GM21576 (cell line): ENCODE results near the gene KLRF2.

Source experiments
- ATAC-seq: cut with Tn5 transposase; IDR thresholded peaks from one replicate; pipeline ENCODE4 v1.9.1; 2021; ENCODE audit warnings: mild to moderate bottlenecking, moderate library complexity; ENCODE audit not compliant: unreplicated experiment

The KLRF2 gene

DNA sequence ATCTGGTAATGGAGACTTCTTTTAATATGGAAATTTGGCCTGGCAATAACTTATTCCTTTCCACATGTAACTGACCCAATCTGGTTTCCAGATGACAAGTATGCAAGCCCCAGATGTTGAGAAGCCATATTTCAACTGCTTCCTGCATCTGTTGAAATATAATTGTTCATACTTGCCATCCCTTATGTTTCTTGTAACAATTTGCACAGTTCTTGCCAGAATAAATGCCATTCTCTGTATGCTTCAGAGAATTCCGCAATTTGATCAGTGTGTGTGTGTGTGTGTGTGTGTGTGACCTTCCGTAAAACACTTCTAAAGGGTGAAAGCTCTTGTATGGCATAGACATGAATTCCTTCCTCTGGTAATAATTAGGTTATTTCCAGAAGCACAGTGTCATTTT, 52.7 kb downstream of the KLRF2 start:
- no peak for ATAC-seq

DNA sequence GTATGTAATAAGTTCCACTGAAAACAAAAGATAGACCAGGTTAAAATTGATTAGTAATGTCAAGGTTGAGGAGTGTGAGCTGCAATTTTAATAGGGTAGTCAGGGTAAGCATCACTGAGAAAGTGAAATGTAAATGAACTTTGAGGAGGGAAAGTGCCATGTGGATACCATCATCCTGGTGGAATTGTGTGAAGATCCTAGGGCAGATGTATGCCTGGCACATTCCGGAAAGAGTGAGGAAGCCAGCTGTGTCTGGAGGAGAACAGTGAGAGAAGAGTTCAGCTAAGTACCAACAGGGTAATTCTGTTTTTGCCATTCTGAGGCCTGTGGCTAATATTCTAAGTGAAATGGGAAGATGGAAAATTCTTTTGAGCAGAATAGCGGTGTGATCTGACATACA, 53.7 kb downstream of the KLRF2 start:
- no peak for ATAC-seq

DNA sequence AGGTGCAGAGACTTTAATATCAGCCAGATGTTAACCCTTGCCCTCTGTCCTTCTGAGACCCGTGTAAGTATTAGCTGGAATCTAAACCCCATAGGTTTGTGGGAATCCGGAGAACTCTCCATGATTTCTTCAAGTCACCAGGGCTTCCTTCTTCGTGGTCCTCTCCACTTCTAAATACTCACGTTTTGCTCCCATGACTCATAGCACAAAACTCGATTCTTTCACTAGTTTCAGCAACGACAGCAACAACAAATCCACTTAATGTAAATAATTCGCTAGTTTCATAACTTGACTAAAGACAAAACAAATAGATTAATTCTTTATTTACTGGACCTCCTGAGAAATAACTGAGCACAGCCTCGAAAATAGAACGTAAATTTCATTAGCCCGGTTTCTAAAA, 55.3 kb downstream of the KLRF2 start:
- no peak for ATAC-seq

DNA sequence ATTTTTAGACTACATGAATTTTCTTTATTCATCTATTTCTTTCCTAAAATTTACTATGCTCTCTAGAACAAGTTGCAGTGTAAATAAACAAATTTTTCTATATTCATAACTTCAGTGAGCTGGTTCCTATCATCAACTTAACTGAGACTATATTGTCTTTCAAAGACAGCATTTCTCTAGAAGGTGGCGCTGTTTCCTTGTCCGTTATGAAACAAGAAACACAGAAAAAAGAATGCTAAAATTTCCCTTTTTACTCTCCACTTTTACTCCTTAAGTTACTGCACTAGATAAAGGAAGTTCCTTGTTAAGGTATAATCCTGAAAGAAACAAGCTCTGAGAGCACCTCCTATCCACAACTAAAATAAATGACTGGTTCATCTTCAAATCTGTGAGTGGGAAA, 59.1 kb downstream of the KLRF2 start:
- ATAC-seq = no peak

DNA sequence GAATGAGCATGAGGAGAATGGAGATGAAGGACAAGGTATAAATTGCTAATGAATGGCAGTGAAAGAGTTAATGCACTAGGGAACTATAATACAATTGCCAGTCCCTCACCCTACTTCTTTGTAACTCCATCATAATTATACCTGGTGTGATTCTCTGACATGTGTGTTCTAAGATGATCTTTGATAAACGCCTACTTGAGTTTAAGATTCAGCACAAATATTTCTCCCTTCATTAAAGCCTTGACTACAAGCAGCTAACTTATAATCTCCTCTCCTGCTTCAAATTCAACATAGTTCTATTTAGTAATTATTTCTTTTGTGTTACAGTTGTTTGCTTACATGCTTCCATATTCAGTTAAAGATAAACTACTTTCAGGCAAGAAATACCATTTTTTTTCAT, 60.5 kb downstream of the KLRF2 start:
- ATAC-seq = no peak

DNA sequence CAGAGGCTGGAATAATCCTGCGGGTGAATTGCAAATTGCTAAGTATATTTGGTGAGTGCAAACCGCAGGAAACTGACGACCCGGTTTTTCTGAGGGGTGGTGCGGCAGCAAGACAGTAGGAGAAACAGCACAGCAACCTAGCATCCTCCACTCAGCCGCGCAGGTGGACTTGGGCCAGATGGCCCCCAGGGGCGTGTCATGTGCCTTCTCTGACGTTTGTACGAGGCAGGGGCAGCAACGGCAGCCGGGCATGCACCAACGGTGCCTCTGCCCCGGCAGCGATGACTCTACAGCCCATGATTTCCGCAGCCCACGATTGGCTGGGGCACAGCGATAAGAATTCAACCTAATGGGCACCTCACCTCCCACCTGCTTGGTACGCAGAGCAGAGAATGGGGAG, 62.0 kb downstream of the KLRF2 start:
- no peak for ATAC-seq

DNA sequence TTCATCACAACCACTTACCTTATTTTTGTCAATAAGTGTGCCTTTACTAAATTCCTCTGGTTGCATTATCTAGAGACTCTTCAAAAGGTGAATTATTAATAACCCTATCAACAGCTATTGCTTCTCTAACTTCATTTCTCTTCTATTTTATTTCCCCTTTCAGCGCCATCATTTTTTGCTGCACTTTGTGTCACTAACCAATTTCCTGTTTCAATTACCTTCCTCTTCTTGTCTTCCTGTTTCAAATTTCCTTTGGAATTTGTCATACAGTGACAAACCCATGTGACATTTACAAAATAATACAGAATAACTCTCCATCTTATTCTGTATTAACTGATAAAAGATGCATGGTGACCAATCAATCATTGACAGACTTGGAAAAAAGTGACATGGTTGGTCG, 63.1 kb downstream of the KLRF2 start:
- ATAC-seq = no peak
